HG02571 (cell line): ENCODE measurements around the gene MUC4.
"Not testable (repeated sequence)": the region's sequence is repeated elsewhere in the genome, so short reads cannot be mapped to it uniquely, and the experiment has no call there.

Experiments
- ATAC-seq: cut with Tn5 transposase; IDR thresholded peaks from one replicate; pipeline ENCODE4 v1.9.1; 2021; ENCODE audit warnings: mild to moderate bottlenecking, moderate library complexity; ENCODE audit not compliant: unreplicated experiment

Gene MUC4

GRCh38 chr3:195816276-195816913 lies 4.7 kb upstream of the MUC4 start:
- ATAC-seq = not testable (repeated sequence)

- ATAC-seq = no peak
Measured at GRCh38 chr3:195815169-195815771, 3.5 kb upstream of the MUC4 start.

GRCh38 chr3:195813916-195814640 lies 2.3 kb upstream of the MUC4 start:
- no peak for ATAC-seq

GRCh38 chr3:195812366-195812765 lies 637 bp upstream of the MUC4 start:
- ATAC-seq = no peak

- no peak for ATAC-seq
Measured at GRCh38 chr3:195810455-195810845, 1.3 kb downstream of the MUC4 start.

- ATAC-seq = no peak
Measured at GRCh38 chr3:195809796-195810454, 1.8 kb downstream of the MUC4 start.

GRCh38 chr3:195809291-195809785 lies 2.4 kb downstream of the MUC4 start:
- ATAC-seq = no peak

GRCh38 chr3:195808741-195809290 lies 2.9 kb downstream of the MUC4 start:
- no peak for ATAC-seq

GRCh38 chr3:195807681-195808121 lies 4.0 kb downstream of the MUC4 start:
- ATAC-seq = no peak

GRCh38 chr3:195806916-195807231 lies 4.9 kb downstream of the MUC4 start:
- no peak for ATAC-seq

GRCh38 chr3:195806211-195806915 lies 5.4 kb downstream of the MUC4 start:
- ATAC-seq = no peak

GRCh38 chr3:195805588-195805987 lies 6.1 kb downstream of the MUC4 start:
- ATAC-seq = not testable (repeated sequence)

- ATAC-seq = no peak
Measured at GRCh38 chr3:195805181-195805580, 6.5 kb downstream of the MUC4 start.

GRCh38 chr3:195803289-195803908 lies 8.3 kb downstream of the MUC4 start:
- no peak for ATAC-seq

- ATAC-seq = no peak
Measured at GRCh38 chr3:195802795-195803194, 8.9 kb downstream of the MUC4 start.

- no peak for ATAC-seq
Measured at GRCh38 chr3:195802261-195802701, 9.4 kb downstream of the MUC4 start.

- no peak for ATAC-seq
Measured at GRCh38 chr3:195801251-195802183, 10.2 kb downstream of the MUC4 start.

GRCh38 chr3:195800240-195800639 lies 11.5 kb downstream of the MUC4 start:
- no peak for ATAC-seq

GRCh38 chr3:195796795-195797194 lies 14.9 kb downstream of the MUC4 start:
- no peak for ATAC-seq
